ENCODE results near the gene HSPB7. TPM values are rescaled to one million over a fixed set of nuclear protein-coding genes. Genes with fewer than 3 reads are reported as not detected.

Gene HSPB7
- total RNA-seq, 1 experiment from 2014 or later = not detected

DNA sequence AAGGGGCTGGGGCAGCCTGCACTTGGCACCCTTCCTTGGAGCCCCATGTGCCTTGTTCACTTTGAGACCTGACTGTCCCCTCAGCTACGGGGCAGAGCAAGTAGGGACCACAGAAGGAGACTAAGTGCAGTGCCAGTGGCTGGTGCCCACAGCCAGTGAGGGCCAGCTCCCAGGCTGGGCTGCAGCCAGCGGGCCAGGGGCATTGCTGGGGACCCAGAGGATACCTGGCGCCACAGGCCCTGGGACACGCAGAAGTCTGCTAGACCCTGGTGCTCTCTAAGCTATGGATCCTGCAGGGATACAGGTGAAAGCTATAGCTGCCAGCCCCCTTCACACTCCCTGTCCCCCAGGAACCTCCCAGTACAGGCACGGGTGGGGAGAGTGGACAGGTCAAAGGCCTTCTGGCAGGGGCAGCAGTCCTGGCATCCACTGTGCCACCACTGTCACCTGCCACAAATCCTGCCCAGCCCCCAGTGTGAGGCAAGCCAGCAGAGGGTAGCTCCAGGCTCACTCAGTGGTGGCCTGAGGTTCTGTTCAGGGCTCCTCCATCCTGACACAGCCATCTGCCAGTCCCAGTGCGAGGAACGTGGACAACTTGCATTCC lies 5.3 kb upstream of the HSPB7 start:
- no peaks in the 10 kb centered on the region for H3K79me2 ChIP-seq (ENCODE audit: insufficient read depth, low read length)
- Mint-ChIP-seq H3K36me3 (ENCODE audit: insufficient read depth in 1 of 3, low read depth in 3 of 3) (no peaks in the 10 kb centered on the region), H3K4me3 (no peak overlapping the region), H3K27ac (no peak overlapping the region), H3K4me1 (peaks cover 10 to 23% of the 10 kb centered on the region in 2 experiments; a peak in 3 of 4 replicates), H3K9me3 (peaks cover 0 to 2% of the 10 kb centered on the region in 2 experiments; a peak in 1 of 5 replicates), H3K27me3 (ENCODE audit: low read depth) (peaks cover 67% of the 10 kb centered on the region)
- no peaks in the 10 kb centered on the region for H3K9me3 ChIP-seq (ENCODE audit: control insufficient read depth, low read depth, low read length)
- no peak overlapping the region for H2AK5ac ChIP-seq (ENCODE audit: insufficient read length, low read length)
- no peak overlapping the region for H3K4me2 ChIP-seq (ENCODE audit: insufficient read depth, insufficient read length, low read length)
- no peak for DNase-seq
- no peak overlapping the region for H4K91ac ChIP-seq (ENCODE audit: insufficient read length, low read depth, low read length)
- no peak overlapping the region for H3T11ph ChIP-seq (ENCODE audit: low read length)
- H2BK15ac ChIP-seq (ENCODE audit: low read depth, low read length) = no peak overlapping the region
- no peak overlapping the region for H3K9ac ChIP-seq (ENCODE audit: extremely low read depth, insufficient read length, low read length)
- H4K5ac ChIP-seq (ENCODE audit: insufficient read length, low read depth, low read length) = no peak overlapping the region
- no peak overlapping the region for H3K56ac ChIP-seq (ENCODE audit: insufficient read length, low read depth, low read length)
- H4K20me1 ChIP-seq (ENCODE audit: control insufficient read depth, insufficient read depth, insufficient read length) = no peaks in the 10 kb centered on the region
- no peak overlapping the region for H2BK5ac ChIP-seq (ENCODE audit: insufficient read length, low read length)
- H3K23ac ChIP-seq (ENCODE audit: insufficient read length, low read depth, low read length) = no peak overlapping the region
- TF ChIP-seq, protein P1, sequence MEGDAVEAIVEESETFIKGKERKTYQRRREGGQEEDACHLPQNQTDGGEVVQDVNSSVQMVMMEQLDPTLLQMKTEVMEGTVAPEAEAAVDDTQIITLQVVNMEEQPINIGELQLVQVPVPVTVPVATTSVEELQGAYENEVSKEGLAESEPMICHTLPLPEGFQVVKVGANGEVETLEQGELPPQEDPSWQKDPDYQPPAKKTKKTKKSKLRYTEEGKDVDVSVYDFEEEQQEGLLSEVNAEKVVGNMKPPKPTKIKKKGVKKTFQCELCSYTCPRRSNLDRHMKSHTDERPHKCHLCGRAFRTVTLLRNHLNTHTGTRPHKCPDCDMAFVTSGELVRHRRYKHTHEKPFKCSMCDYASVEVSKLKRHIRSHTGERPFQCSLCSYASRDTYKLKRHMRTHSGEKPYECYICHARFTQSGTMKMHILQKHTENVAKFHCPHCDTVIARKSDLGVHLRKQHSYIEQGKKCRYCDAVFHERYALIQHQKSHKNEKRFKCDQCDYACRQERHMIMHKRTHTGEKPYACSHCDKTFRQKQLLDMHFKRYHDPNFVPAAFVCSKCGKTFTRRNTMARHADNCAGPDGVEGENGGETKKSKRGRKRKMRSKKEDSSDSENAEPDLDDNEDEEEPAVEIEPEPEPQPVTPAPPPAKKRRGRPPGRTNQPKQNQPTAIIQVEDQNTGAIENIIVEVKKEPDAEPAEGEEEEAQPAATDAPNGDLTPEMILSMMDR (conservative IDR thresholded peaks at IDR 0.05) = no peak
- H2AFZ ChIP-seq (ENCODE audit: low read length) = no peak overlapping the region
- H3K23me2 ChIP-seq (ENCODE audit: insufficient read length, low read depth, low read length, poor library complexity, severe bottlenecking) = peaks cover 3% of the 10 kb centered on the region
- H3K27me3 ChIP-seq (ENCODE audit: insufficient read depth, low read length) = no peaks in the 10 kb centered on the region
- no peak overlapping the region for H4K8ac ChIP-seq (replicated peaks; ENCODE audit: insufficient read length, low read depth, low read length)
- no peaks in the 10 kb centered on the region for H3K79me1 ChIP-seq (ENCODE audit: insufficient read depth, low read depth, low read length, poor library complexity, severe bottlenecking)
- H2BK20ac ChIP-seq (ENCODE audit: low read depth, low read length, poor library complexity, severe bottlenecking) = no peak overlapping the region
- no peak overlapping the region for H2BK120ac ChIP-seq (ENCODE audit: low read depth, low read length, poor library complexity, severe bottlenecking)
- H3K14ac ChIP-seq (ENCODE audit: insufficient read depth, low read length) = no peak overlapping the region; the same call in 1 of the 2 replicates
- no CpG with 5 or more reads among the region's 7 CpGs for WGBS (ENCODE audit: extremely low coverage, insufficient read length, low lambda C conversion rate)
- no peak overlapping the region for H3K18ac ChIP-seq (ENCODE audit: insufficient read length, low read depth, low read length)
- no peaks in the 10 kb centered on the region for H3K4me1 ChIP-seq (ENCODE audit: insufficient read depth, low read length)
- no peak overlapping the region for H2BK12ac ChIP-seq (ENCODE audit: insufficient read length, low read depth, low read length)
- no peak overlapping the region for H3K27ac ChIP-seq (ENCODE audit: insufficient read length, low read depth, low read length)
- no peak overlapping the region for H3K4ac ChIP-seq (ENCODE audit: low read depth, low read length)
